ENCODE measurements around the gene IFI30. TPM values are rescaled to one million over a fixed set of nuclear protein-coding genes. Genes with fewer than 3 reads are reported as not detected.
A peak's percentile ranks its signal among the peaks of the same experiment; 100 is the strongest.

IFI30 gene
- 0.90 and 23.1 TPM in 2 replicates for total RNA-seq (ENCODE audit: low replicate concordance)

DNA sequence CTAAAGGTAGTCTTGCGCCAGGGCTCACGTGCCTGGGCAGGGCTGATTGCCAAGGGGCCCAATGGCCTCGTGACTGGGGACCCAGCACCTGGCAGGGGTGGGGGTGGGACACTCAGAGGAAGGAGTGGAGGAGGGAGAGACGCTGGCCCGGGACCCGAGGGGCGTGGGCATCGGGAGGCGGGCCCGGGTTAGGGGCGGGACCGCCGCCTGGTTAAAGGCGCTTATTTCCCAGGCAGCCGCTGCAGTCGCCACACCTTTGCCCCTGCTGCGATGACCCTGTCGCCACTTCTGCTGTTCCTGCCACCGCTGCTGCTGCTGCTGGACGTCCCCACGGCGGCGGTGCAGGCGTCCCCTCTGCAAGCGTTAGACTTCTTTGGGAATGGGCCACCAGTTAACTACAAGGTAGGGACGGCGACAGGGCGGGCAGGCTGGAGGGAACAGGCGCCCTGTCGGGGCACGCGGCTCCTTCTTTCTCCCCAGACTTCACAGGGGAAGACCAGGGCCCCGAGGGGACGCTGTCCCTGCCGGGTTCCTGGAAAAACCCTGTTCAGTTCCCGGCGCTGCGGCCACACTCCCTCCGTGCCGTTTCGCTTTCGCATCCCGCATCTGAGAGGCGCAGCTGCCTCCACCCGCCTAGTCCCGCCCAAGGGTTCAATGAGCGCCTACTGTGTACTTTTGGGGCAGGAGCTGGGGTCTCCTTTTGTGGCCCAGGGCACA, at the start of gene IFI30:
IFI30 (plus strand) TSS at position 242 of the 717 bp plus-strand sequence; CDS start at position 271, 29 bp downstream.
- H3K4me3 ChIP-seq (ENCODE audit: low read depth, low read length): peak within 1 kb of the TSS; percentile 80
- peak; percentile 40 for DNase-seq (ENCODE audit: low read depth)
- TF ChIP-seq, protein P1, sequence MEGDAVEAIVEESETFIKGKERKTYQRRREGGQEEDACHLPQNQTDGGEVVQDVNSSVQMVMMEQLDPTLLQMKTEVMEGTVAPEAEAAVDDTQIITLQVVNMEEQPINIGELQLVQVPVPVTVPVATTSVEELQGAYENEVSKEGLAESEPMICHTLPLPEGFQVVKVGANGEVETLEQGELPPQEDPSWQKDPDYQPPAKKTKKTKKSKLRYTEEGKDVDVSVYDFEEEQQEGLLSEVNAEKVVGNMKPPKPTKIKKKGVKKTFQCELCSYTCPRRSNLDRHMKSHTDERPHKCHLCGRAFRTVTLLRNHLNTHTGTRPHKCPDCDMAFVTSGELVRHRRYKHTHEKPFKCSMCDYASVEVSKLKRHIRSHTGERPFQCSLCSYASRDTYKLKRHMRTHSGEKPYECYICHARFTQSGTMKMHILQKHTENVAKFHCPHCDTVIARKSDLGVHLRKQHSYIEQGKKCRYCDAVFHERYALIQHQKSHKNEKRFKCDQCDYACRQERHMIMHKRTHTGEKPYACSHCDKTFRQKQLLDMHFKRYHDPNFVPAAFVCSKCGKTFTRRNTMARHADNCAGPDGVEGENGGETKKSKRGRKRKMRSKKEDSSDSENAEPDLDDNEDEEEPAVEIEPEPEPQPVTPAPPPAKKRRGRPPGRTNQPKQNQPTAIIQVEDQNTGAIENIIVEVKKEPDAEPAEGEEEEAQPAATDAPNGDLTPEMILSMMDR (IDR thresholded peaks at IDR 0.05; ENCODE audit: insufficient read depth, low read length): no peak

DNA sequence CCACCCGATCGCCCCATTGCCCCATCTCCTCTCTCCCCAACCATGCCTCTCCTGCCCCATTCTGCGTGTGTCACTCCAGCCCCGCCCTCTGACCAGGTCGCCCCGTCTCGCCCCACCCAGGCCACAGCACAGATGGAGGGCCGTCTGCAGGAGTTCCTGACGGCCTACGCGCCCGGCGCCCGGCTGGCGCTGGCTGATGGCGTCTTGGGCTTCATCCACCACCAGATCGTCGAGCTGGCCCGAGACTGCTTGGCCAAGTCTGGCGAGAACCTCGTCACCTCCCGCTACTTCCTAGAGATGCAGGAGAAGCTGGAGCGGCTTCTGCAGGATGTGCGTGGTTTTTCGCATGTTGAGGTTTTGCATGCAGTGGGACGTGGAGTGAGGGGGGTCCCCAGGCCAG, 49.8 kb upstream of the IFI30 start:
- DNase-seq (ENCODE audit: low read depth): no peak
- no peak overlapping the region for H3K4me3 ChIP-seq (ENCODE audit: low read depth, low read length)
- TF ChIP-seq, protein P1 (IDR thresholded peaks at IDR 0.05; ENCODE audit: insufficient read depth, low read length): no peak

DNA sequence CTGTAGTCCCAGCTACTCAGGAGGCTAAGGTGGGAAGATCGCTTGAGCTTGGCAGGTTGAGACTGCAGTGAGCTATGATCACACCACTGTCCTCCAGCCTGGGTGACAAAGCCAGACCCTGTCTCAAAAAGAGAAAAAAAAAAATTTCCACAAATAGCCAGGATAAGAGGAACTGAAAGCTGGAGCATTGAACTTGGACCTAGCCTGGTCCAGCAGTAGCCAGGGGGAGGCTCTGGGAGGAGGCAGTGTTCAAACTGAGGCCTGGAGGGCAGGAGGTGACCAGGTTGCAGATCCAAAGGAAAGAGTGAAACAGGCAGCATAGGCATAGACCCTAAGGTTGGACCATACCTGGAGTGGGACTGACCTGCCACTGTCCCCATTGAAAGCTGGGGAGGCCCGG, 47.5 kb upstream of the IFI30 start:
- TF ChIP-seq, protein P1 (IDR thresholded peaks at IDR 0.05; ENCODE audit: insufficient read depth, low read length): no peak
- H3K4me3 ChIP-seq (ENCODE audit: low read depth, low read length): no peak overlapping the region
- no peak for DNase-seq (ENCODE audit: low read depth)

DNA sequence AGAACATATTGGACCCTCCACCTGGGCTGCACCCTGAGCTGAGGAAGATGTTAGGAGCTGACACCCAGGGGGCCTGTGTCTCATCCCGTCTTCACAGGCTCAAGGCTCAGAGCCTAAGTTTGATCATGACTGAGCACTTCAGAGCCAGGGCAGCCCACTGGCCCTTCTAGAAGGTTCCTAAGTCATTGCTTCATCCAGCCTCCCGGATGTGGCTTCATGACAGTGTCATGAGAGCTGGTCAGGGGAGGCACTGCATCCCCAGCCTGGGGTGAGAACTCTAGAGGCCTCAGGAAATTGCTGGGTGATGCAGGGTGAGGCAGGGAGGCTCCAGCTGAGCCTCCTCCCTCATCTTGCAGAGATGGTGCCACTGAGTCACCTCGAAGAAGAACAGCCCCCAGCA, 45.6 kb upstream of the IFI30 start:
- no peak for DNase-seq (ENCODE audit: low read depth)
- no peak overlapping the region for H3K4me3 ChIP-seq (ENCODE audit: low read depth, low read length)
- TF ChIP-seq, protein P1 (IDR thresholded peaks at IDR 0.05; ENCODE audit: insufficient read depth, low read length): no peak

DNA sequence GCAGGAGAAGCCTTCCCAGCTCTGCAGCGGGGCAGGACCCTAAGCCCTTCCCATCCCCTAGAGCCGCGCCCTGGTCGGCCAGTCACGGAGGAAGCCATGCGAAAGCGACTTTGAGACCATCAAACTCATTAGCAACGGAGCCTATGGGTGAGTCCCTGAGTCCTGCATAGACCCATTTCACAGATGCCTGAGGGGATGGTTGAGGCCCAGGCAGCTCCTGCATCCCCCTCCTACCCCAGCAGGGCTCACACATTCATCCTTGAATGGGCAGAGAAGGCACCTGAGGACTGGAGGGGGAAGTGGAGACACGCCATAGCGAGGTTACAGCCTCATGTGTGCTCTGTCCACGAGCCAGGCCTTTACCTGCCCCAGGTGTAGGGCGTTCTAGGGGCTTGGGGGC, 44.8 kb upstream of the IFI30 start:
- no peak for DNase-seq (ENCODE audit: low read depth)
- TF ChIP-seq, protein P1 (IDR thresholded peaks at IDR 0.05; ENCODE audit: insufficient read depth, low read length): no peak
- no peak overlapping the region for H3K4me3 ChIP-seq (ENCODE audit: low read depth, low read length)

DNA sequence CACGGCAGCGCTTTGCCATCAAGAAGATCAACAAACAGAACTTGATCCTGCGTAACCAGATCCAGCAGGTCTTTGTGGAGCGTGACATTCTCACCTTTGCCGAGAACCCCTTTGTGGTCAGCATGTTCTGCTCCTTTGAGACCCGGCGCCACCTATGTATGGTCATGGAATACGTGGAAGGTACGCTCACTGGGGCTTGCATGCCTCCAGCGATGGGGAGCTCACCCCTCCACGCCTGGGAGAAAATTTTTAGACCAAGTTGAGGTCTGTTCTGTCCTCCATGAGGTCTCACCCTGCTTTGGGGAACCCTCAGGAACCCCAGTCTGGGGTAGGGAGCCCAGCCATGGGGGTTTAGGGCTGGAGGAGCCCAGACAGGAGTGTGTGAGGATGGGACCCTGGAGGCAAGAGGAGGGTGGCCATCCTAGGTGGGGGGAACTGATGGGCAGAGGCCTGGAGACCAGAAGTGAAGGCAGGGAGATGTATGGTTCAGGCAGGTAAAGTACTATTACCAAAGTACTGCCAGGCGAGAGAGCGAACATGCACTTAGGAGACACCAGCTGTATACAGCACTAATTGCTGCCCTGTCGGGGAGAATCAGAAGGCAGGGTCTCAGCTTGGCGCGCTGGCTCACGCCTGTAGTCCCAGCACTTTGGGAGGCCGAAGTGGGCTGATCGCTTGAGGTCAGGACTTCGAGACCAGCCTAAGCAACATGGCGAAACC, 42.9 kb upstream of the IFI30 start:
- TF ChIP-seq, protein P1 (IDR thresholded peaks at IDR 0.05; ENCODE audit: insufficient read depth, low read length): no peak
- no peak overlapping the region for H3K4me3 ChIP-seq (ENCODE audit: low read depth, low read length)
- DNase-seq (ENCODE audit: low read depth): no peak
